GM18951 (cell line): ENCODE results near the gene CTNNA1.

Experiments used
- POLR2A ChIP-seq: IDR thresholded peaks from 4 replicates; pipeline ENCODE4 v1.6.1; 2011; ENCODE audit warnings: mild to moderate bottlenecking; ENCODE audit not compliant: insufficient read length, insufficient read depth; ENCODE audit errors: extremely low read depth
- in situ Hi-C: fragments of 300-500 bp; cut with MboI; formaldehyde crosslinking; loops from one replicate; pipeline ENCODE4 v1.12.0; 2022; ENCODE audit warnings: low sequenced_read_pairs, mixed read lengths, inconsistent platforms; ENCODE audit not compliant: unreplicated experiment

The CTNNA1 gene

DNA sequence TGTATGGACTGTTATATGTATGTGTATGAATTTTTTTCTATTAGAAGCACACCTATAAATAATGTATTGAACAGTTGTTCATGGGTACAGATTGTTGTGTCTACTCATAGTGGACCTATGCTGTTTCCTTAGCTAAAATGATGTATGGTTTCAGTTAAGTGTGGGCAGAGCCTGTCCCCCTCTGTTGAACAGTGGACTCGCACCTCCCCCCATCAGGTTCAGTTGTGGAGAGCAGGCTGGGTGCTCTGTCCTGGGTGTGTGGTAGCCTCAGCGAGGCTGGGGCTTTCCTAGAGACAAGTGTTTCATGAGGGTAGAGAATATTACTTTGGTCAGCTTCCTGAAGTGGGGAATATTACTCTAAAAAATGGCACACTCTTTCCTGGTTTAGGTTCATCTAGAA, 169.3 kb downstream of the CTNNA1 start:
- TF ChIP-seq POLR2A = no peak
- in situ Hi-C loops = no loop called here

DNA sequence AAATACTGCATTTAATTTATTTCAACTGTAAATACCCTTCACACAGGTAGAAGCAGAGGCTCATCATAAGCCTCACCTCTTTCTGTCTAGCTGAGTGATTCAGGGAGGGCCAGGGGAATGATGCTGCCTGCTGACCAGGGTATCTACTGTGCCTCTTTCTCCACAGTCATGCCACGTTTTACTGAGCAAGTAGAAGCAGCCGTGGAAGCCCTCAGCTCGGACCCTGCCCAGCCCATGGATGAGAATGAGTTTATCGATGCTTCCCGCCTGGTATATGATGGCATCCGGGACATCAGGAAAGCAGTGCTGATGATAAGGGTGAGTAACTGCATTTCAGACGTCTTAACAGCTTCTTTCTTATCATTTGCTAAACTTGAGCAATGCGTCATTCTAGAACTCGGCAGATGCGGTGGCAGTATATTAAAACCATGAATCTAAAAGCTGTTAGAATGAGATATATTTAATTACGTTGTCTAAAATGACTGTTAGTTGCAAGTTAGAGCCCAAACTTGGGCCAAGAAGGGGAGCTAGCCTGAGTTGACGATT, 171.9 kb downstream of the CTNNA1 start:
- in situ Hi-C loops = no loop called here
- no peak for TF ChIP-seq POLR2A

DNA sequence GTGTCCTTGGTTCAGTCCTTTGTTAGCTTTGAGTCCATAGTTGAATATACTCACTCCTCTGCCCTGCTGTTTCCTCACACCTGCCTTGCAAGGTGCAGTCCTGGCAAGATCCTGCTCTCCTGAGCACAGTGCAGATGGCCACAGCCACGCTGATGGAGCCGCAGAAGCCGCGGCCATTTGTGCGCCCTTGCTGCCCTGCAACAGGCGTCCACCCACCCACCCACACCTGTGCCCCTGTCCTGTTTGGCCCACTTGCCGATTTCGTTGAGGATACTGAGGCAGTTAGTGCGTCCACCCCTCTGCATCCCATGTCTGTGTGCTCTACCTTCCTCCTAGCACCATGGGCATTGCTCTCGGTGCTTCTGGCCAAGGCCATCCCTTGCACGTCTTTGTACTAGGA, 173.0 kb downstream of the CTNNA1 start:
- TF ChIP-seq POLR2A = no peak
- in situ Hi-C loops = no loop called here

GRCh38 chr5:138926688-138927448, 173.6 kb downstream of the CTNNA1 start:
- no peak for TF ChIP-seq POLR2A
- in situ Hi-C loops = no loop called here

GRCh38 chr5:138927544-138927943, 174.3 kb downstream of the CTNNA1 start:
- in situ Hi-C loops = no loop called here
- no peak for TF ChIP-seq POLR2A

GRCh38 chr5:138927979-138928378, 174.8 kb downstream of the CTNNA1 start:
- TF ChIP-seq POLR2A = no peak
- in situ Hi-C loops = no loop called here

- TF ChIP-seq POLR2A = no peak
- in situ Hi-C loops = no loop called here
Observed at GRCh38 chr5:138929571-138929955, 176.3 kb downstream of the CTNNA1 start.

DNA sequence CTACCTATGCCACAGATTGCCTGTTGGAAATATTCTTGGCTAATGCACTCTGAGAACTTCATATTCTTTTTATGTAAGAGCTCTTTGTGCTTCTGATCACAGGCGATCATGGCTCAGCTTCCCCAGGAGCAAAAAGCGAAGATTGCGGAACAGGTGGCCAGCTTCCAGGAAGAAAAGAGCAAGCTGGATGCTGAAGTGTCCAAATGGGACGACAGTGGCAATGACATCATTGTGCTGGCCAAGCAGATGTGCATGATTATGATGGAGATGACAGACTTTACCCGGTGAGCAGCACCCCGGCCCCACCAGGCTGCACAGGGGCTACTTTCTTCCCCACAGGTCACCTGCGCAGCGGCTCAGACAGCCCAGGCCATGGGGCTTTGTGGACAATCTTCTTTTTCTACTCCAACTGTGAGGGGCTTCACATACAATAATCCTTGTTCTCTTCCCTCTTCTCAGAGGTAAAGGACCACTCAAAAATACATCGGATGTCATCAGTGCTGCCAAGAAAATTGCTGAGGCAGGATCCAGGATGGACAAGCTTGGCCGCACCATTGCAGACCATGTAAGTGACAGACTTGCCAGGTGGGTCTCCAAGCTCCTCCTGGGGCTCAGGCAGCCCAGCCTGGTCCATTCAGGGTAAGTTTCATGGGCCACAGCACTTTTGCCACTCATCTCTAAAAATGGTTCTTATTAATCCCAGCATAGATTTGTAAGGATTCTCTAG, 177.3 kb downstream of the CTNNA1 start:
- no peak for TF ChIP-seq POLR2A
- in situ Hi-C loops = no loop called here

DNA sequence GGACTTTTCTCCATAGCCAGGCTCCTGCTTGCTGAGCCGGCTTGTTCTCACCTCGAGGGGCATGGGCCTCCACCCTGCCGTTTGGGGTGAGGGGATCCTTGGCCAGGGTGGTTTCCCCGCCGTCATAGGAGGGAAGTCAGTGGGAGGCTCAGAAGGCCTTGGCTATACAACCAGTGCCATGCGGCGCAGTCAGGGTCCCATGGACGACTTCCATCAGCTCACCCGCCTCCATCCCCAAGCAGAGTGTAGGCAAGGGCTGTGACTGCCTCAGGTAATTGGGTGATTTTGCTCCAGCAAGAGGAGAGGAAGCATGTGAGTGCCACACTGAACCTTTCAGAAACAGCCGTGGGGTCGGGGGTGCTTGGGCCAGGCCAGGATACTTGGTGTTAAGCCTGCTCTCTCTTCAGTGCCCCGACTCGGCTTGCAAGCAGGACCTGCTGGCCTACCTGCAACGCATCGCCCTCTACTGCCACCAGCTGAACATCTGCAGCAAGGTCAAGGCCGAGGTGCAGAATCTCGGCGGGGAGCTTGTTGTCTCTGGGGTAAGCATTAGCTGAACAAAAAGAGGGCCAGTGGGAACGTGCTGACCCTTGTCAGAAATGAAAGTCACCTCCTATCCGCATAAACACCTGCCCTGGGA, 179.1 kb downstream of the CTNNA1 start:
- in situ Hi-C loops = no loop called here
- TF ChIP-seq POLR2A = no peak

GRCh38 chr5:138933522-138934290, 180.5 kb downstream of the CTNNA1 start:
- no peak for TF ChIP-seq POLR2A
- in situ Hi-C loops = no loop called here

- no peak for TF ChIP-seq POLR2A
- in situ Hi-C loops = no loop called here
Observed at GRCh38 chr5:138934971-138935370, 181.7 kb downstream of the CTNNA1 start.

- in situ Hi-C loops = no loop called here
Observed at GRCh38 chr5:138935466-138935865, 182.2 kb downstream of the CTNNA1 start.

More at GRCh38 chr5:138935466-138935865, 182.2 kb downstream of the CTNNA1 start:
- no peak for TF ChIP-seq POLR2A
